GM19328 (cell line): ENCODE data around the gene CCR5.

Source experiments
- ATAC-seq: cut with Tn5 transposase; IDR thresholded peaks from one replicate; pipeline ENCODE4 v1.9.1; 2021; ENCODE audit warnings: mild to moderate bottlenecking, moderate library complexity; ENCODE audit not compliant: unreplicated experiment

The CCR5 gene

DNA sequence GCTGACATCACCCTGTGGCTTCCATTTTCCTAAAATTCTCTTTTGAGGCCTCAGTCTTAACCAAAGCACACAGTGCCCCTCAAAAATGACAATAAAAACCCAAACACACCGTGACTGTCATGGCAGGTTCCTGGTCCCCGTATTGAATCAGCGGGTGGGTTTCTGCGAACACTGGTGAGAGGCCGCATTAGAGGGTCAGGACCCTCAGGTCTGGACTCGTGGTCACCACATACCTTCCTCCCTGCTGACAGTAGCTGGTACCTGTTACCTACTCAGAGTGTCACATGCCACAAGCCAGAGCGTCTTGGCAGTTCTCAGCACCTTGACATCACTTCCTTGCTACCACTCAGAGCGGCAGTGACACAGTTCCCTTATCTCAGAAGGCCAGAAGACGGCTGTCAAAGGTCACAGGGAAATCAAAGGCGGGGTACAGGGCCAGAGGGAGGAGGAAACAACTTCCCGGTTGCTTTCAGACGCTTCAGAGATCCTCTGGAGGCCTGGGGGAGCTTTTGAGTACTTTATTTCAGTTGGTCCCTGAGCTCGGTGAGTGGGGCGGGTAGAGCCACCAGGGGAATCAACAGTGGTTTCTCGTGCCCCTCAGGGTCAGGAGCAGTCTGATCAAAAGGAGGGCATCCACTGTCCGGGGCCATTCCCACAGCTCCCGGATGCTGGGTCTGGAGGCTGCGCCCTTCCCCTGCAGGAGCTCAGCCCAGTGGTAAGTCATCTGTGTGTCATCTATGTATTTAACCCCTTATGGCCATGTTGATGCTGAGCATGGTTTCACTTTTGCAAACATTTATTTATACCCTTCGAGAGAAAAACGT is 36.3 kb downstream of the CCR5 start, which contains the start of the genes CCR5AS and CCRL2:
CCR5AS (minus strand) TSS at position 279 of the 824 bp plus-strand sequence.
CCRL2 (plus strand) TSS at position 472 of the 824 bp plus-strand sequence. CDS start 821 bp downstream, outside the sequence.
- ATAC-seq, result no peak

DNA sequence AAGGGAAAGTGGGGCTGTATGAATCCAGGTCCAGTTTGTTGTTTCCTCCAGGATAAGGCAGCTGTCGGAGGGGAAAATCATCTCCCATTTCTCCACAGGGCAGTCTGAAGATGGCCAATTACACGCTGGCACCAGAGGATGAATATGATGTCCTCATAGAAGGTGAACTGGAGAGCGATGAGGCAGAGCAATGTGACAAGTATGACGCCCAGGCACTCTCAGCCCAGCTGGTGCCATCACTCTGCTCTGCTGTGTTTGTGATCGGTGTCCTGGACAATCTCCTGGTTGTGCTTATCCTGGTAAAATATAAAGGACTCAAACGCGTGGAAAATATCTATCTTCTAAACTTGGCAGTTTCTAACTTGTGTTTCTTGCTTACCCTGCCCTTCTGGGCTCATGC is 37.2 kb downstream of the CCR5 start:
- no peak for ATAC-seq

DNA sequence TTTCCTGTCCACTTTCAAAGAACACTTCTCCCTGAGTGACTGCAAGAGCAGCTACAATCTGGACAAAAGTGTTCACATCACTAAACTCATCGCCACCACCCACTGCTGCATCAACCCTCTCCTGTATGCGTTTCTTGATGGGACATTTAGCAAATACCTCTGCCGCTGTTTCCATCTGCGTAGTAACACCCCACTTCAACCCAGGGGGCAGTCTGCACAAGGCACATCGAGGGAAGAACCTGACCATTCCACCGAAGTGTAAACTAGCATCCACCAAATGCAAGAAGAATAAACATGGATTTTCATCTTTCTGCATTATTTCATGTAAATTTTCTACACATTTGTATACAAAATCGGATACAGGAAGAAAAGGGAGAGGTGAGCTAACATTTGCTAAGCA is 38.1 kb downstream of the CCR5 start:
- no peak for ATAC-seq

DNA sequence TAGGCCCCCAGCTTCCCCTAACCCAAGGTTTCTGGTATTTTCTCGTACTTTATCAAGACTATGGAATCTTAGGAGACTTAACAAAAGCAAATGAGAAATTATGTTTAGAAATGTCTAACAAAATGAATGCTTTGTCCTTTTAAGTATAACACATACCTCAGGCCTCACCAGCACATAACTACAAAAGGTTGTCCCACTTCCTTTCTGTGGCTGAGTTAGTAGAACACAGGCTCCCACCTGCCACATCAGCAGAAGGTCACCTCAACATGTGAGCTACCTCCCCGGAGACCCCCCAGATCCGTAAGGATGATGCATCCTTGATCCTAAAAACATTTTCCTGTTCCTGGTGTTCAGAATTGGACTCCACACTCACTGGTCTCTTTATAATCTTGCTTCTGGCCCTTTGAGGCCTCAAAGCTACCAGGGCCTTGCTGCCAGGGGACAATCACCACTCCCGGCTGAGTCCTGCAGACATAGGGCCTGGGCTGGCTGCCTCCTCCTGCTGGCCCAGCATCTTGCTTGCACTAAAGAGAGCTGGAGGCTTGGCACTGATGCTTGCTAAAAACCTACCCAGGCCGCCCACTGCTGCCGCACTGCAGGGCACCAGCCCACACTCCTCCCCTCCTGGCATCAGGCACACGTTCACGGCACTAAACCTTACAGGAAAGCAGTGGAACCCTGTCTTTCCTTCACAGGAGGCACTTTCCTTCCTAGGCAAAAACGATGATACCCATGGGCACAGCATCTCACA is 39.2 kb downstream of the CCR5 start:
- no peak for ATAC-seq

DNA sequence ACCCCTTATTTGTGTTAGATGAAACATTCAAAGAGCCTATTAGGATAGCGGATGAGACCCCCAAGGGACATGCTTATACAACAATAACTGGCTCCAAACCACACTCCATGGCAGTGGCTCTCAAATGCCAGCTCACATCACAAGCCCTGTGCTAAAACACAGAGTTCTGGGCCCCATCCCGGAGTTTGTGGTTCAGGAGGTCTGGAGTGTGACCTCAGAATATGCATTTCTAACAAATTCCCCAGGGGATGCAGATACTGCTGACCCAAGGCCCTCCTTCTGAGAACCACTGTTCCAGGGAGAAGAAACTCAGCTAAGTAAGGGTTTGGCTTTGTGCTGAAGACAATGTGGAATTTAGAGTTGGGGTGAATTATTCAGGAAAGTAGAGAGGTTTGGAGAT is 39.9 kb downstream of the CCR5 start:
- no peak for ATAC-seq

DNA sequence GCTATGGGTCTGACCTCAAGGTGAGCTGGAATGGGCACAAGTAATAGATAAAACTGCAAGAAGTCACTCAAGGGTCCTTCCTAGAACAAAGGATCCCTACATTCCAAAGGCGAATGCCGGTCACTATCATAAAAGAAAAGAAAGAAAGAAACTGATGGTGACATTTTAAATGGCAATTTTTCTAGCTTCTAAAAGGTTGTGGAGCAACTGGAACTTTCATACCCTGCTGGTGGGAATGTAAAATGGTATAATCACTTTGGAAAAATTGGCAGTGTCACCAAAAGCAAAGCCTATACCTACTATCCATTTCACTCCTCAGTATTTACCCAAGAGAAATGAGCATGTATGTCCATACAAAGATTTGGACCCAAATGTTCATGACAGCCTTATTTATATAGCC is 40.5 kb downstream of the CCR5 start:
- ATAC-seq, result no peak

DNA sequence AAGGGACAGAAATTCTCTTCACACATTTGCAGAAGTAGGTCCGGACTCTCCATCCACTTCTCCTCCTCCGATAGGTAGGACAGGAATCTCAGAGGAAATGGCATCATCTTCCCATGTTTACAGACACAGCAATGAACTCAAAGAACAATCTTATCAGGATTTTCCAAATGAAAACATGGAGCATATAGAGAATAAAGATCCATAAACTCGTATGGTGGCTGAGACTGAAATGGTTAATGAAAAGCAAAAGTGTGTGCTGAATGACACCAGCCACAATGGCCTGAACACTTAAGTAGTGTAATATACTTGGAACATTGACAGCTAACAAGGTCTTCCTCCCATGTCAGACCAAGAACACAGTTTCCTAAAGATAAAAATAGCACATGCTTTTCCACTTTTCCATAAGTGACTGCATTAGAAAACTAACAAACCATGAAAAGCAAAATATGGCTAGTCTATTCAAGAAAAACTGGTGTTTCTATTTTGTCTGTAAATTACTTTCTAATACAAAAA is 42.1 kb downstream of the CCR5 start:
- ATAC-seq, result no peak

DNA sequence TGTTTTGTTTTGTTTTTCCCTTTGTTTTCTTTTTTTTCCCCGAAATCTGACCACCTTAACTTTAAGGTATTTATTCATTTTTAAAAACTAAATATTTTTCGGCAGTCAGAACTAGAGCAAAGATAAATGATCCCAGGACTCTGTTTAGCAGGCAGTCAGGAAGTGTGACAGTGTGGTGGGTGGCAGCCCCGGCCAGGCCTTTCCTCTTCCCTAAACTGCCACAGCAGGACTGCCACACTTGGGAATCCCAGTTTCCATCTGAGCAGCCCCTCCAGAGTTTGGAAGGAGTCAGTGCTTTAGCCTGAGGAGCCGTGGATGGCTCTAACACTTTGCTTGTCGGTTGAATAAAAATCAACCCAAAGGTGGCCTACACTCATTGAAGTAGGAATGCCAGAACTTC is 43.2 kb downstream of the CCR5 start:
- ATAC-seq, result no peak

DNA sequence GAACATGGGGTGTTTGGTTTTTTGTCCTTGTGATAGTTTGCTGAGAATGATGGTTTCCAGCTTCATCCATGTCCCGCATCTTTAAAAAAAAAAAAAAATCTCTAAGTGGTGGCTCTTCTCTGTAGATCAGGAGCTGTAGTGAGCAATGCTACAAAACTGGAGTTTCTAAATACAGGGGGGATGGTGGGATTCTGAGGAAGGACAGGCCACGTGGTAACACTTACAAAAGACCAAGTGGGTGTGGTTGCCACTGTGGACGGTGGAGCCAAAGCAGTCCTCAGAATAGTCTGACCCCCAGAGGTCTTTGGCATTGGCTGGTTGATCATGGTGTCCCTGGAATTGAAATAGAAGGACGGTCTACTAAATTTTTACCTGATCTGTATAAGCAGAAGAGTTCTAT is 44.0 kb downstream of the CCR5 start:
- ATAC-seq, result no peak

DNA sequence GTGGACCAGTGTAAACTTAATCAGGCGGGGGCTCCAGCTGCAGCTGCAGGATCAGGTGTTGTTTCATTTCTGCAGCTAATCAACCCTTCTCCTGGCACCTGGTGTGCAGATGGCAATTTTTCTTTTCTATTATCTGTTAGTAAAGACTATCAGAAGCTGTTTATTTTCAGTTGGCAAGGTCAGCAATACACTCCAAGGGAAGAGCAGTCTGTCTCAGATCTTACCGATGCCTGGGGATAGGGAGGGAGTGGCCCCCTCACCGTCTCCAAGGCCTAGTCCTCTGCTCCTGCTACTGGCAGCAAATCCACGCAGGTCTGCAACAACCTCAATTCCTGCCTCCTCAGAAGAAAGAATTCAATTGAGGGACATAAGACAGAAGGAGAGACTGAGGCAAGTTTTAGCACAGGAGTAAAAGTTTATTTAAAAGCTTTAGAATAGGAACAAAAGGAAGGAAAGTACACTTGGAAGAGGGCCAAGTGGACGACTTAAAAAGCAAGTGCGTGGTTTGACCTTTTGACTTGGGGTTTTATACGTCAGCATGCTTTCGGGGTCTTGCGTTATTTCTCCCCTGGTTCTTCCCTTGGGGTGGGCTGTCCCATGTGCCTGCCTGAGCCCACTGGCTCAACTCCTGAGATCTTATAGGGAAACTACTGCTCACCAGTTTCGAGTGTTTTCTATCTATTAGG is 45.5 kb downstream of the CCR5 start:
- no peak for ATAC-seq

DNA sequence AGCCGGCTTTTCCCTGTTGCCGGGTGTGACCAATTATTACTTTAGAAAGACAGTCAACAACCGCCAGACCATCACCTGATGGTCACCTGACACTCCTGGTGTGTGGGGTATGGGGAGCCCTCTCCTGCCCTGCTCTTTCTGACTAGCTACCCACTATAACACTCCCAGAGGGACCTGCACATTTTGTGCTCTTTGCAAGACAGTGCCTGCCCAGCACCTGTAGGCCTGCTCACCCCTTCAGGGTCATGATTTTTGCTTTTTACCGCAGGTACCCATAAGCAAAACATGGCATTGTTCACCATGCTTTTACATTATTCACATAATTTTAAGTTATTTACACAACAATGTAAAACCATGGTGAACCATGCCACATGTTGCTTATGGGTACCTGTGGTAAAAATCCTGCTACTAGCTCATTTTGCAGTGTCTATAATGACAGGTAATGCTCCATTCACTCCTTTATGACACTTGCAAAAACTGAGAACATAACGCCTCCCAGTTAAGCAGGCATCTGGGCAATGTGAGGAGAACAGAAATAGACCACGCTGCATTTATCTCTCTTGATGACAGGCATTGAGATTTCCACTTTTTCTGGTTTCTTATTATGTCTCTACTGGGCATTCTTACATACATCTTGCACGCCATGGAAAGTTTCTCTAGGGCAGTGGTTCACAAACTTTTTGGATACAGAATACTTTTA is 46.2 kb downstream of the CCR5 start:
- ATAC-seq, result no peak

DNA sequence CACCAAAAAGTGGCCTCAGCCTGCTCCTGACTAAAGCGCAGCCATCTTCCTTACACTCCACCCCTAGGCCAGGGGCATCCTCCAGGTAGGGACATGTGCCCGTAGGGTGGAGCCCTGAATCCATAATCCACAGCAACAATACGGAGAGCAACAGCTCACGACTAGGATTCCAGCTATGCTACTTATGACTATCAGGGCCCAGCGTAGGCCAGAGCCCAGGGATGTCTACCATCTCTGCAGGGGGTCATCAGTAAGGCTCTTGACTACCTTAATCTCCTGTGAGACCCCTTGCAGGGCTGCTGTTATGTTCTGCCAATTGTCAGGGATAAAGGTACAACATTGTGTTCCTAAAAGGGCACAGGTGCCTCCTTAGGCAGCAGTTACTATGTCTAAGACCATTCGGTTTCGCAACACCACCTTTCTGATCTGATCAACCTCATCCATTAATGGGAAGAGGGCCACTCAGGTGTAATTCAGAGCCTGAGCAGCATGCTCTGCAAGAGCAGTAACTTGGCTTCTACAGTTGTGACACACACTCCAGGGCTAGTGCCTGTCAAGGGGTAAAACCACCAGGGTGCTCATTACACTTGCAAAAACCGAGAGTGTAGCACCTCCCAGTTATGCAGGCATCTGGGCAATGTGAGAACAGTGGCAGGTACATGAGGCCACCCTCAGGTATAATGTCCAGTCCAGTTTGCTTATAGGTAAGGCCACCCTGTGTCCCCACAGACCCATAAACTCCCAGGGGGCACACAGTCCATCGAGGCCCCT is 47.3 kb downstream of the CCR5 start:
- no peak for ATAC-seq

DNA sequence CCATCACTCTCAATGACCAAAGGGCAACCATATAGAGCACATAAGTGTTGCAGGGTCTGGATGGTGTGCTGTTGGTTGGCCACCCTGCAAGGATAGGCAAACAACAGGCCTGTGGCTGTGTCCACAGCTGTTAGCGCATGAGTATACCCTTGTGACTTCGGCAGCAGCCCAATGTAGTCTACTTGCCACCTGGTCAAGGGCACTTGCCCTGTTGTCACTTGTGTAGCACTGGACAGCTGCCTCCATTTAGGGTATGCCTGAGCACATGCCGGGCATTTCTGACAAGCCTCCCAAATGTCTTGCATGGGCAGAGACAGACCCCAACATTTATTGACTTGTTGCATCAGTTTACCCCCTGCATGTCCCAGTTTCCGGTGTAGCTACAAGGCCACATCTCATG is 49.1 kb downstream of the CCR5 start:
- no peak for ATAC-seq

DNA sequence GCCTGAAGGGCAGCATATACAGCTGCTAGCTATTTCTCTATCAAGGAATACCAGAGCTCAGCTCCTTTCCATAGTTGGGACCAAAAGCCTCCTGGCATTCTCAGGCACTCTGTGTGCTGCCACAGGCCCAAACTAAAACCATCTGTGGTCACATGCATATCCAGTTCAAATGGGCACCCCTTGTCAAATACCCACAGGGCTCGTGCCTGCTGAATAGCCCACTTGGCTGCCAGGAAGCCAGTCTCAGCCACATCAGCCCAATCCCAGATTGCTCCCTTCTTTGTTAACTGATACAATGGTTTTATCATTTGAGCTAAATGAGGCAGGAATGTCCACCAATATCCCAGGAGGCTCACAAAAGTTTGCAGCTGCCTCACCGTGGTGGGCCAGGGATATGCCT is 50.2 kb downstream of the CCR5 start:
- no peak for ATAC-seq

DNA sequence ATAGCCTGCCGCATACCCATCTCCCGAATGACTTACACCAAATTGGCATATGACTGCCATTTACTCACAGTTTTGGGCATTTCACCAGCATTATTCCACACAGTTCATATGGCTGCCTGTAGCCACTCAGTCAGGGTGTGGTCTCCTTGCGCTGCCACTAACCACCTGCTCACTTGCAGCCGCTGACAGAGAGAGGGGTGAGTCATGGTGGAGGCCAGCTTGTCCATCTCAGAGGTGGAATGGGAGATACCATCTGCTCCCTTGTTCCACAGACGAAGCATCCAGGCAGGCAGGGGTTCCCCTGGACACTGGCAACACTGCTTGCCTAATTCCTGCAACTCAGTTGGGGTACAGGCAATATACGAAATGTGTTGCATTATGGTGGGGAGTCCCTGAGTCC is 51.9 kb downstream of the CCR5 start:
- no peak for ATAC-seq

DNA sequence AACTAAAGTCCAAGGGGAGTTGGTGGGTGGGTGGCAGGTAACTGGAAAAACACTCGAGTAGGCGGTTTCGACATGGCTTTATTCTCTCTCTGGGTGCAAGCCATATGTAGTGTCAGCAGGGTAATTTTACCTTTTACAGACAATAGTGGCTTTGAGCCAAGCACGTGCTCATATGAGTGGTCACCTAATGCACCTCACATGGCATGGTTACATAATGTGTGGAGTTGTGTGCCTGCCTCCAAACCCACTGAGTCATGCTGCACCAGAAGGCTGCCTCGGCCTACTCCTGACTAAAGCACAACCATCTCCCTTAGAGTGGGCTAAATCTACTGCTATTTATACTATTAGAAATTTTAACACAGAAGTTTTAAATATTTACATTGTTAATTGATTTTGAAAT is 52.8 kb downstream of the CCR5 start:
- no peak for ATAC-seq
